Measurements from ENCODE around the gene ZBTB17.

DNA sequence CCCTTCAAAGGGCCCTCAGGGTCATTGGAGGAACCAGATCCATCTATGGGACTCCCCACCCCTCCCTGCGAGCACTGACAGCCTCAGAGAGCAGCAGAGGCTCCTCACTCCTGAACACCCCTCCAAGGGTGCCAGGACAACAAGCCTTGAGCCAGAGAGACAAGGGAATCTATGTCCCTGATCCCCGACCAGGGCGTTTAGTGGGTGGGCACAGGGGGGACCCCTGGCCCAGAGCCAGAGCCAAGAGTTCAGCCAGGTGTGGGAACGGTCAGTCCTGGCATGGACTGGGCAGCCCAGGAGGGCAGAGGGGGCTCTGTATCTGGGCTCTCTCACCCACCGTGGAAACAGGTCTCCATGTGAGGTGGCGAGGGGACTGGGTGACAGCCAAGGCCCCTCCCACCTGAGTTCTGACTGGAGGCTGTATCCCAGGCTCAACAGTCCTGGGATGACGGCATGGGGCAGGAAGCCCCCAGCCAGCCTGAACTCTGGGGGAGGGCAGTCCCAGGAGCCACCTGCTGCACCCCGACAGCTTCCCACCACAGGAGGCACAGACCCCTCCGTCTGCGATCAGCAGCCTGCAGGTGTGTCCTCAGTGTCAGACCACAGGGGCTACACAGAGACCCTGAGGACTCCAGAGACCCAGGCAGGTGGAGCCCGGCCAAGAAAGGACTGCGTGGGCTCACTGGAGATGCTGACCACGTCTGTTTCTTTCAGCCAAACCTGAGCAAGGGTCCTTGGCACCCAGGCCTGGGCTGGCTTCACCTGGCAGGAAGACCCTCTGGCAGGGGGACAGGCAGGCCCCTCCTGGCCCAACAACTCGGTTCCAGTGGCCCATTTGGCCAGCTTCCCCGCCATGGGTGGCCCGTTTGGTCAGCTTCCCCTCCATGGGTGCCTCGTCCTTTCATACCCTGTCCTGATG lies 16.9 kb upstream of the ZBTB17 start:
- TF ChIP-seq MEF2D (tag; conservative IDR thresholded peaks at IDR 0.05; ENCODE audit: low read depth) (no peak), GABPA (tag; conservative IDR thresholded peaks at IDR 0.05; ENCODE audit: low read depth) (no peak), BDP1 (IDR thresholded peaks at IDR 0.05; ENCODE audit: insufficient read depth, insufficient read length) (no peak), ZBTB17 (CRISPR knock-in tag; IDR thresholded peaks at IDR 0.05) (no peak), TAF7 (tag; IDR thresholded peaks at IDR 0.05) (no peak), ZNF146 (CRISPR knock-in tag; IDR thresholded peaks at IDR 0.05; ENCODE audit: unreplicated experiment) (no peak), RAD21 (CRISPR knock-in tag; conservative IDR thresholded peaks at IDR 0.05 in 1 of 2, IDR thresholded peaks at IDR 0.05 in 1 of 2) (no peak), NR2C1 (IDR thresholded peaks at IDR 0.05) (no peak), NR2C1 (tag; IDR thresholded peaks at IDR 0.05) (no peak)
- TF ChIP-seq, protein P1, sequence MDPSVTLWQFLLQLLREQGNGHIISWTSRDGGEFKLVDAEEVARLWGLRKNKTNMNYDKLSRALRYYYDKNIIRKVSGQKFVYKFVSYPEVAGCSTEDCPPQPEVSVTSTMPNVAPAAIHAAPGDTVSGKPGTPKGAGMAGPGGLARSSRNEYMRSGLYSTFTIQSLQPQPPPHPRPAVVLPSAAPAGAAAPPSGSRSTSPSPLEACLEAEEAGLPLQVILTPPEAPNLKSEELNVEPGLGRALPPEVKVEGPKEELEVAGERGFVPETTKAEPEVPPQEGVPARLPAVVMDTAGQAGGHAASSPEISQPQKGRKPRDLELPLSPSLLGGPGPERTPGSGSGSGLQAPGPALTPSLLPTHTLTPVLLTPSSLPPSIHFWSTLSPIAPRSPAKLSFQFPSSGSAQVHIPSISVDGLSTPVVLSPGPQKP (CRISPR knock-in tag; IDR thresholded peaks at IDR 0.05): no peak

Data from K562 (cell line).